ENCODE results near the gene NRF1. TPM values are rescaled to one million over a fixed set of nuclear protein-coding genes. Genes with fewer than 3 reads are reported as not detected.

The NRF1 gene
- total RNA-seq, 1 experiment from 2014 or later, result 19.3 TPM

GRCh38 chr7:129605960-129606614 lies 5.4 kb upstream of the NRF1 start:
- Mint-ChIP-seq H3K9me3 (no peaks in the 10 kb centered on the region), H3K27ac (no peak overlapping the region), H3K4me1 (peaks cover 6 to 16% of the 10 kb centered on the region in 2 experiments), H3K36me3 (ENCODE audit: insufficient read depth in 1 of 3, low read depth in 3 of 3) (peaks cover 5 to 22% (median 19%) of the 10 kb centered on the region in 3 experiments), H3K27me3 (ENCODE audit: low read depth) (peaks cover 3% of the 10 kb centered on the region), H3K4me3 (no peak overlapping the region)
- no peaks in the 10 kb centered on the region for H3K4me1 ChIP-seq (ENCODE audit: insufficient read depth, low read length)
- no peak overlapping the region for H3K4me2 ChIP-seq (ENCODE audit: insufficient read depth, insufficient read length, low read length)
- H2BK5ac ChIP-seq (ENCODE audit: insufficient read length, low read length), result no peak overlapping the region
- H3K27me3 ChIP-seq (ENCODE audit: insufficient read depth, low read length), result no peaks in the 10 kb centered on the region
- H2BK12ac ChIP-seq (ENCODE audit: insufficient read length, low read depth, low read length), result no peak overlapping the region
- no peak for DNase-seq
- no peaks in the 10 kb centered on the region for H3K9me3 ChIP-seq (ENCODE audit: control insufficient read depth, low read depth, low read length)
- H2AFZ ChIP-seq (ENCODE audit: low read length), result no peak overlapping the region
- no peak overlapping the region for H4K5ac ChIP-seq (ENCODE audit: insufficient read length, low read depth, low read length)
- no peak overlapping the region for H3K23ac ChIP-seq (ENCODE audit: insufficient read length, low read depth, low read length)
- H3K18ac ChIP-seq (ENCODE audit: insufficient read length, low read depth, low read length), result no peak overlapping the region
- H3K4ac ChIP-seq (ENCODE audit: low read depth, low read length), result no peak overlapping the region
- no peak overlapping the region for H2AK5ac ChIP-seq (ENCODE audit: insufficient read length, low read length)
- H4K20me1 ChIP-seq (ENCODE audit: control insufficient read depth, insufficient read depth, insufficient read length), result no peaks in the 10 kb centered on the region
- no peak overlapping the region for H2BK120ac ChIP-seq (ENCODE audit: low read depth, low read length, poor library complexity, severe bottlenecking)
- no peak overlapping the region for H4K91ac ChIP-seq (ENCODE audit: insufficient read length, low read depth, low read length)
- no peaks in the 10 kb centered on the region for H3K79me1 ChIP-seq (ENCODE audit: insufficient read depth, low read depth, low read length, poor library complexity, severe bottlenecking)
- no peaks in the 10 kb centered on the region for H3K79me2 ChIP-seq (ENCODE audit: insufficient read depth, low read length)
- no peak overlapping the region for H3K27ac ChIP-seq (ENCODE audit: insufficient read length, low read depth, low read length)
- peaks cover 3% of the 10 kb centered on the region for H3K23me2 ChIP-seq (ENCODE audit: insufficient read length, low read depth, low read length, poor library complexity, severe bottlenecking)
- H3K56ac ChIP-seq (ENCODE audit: insufficient read length, low read depth, low read length), result no peak overlapping the region
- no peak overlapping the region for H3K14ac ChIP-seq (ENCODE audit: insufficient read depth, low read length)
- no peak overlapping the region for H4K8ac ChIP-seq (replicated peaks; ENCODE audit: insufficient read length, low read depth, low read length)
- no CpG with 5 or more reads among the region's 6 CpGs for WGBS (ENCODE audit: extremely low coverage, insufficient read length, low lambda C conversion rate)
- TF ChIP-seq CTCF (conservative IDR thresholded peaks at IDR 0.05), result no peak
- no peak overlapping the region for H2BK20ac ChIP-seq (ENCODE audit: low read depth, low read length, poor library complexity, severe bottlenecking)
- no peak overlapping the region for H3T11ph ChIP-seq (ENCODE audit: low read length)
- H3K9ac ChIP-seq (ENCODE audit: extremely low read depth, insufficient read length, low read length), result no peak overlapping the region
- no peak overlapping the region for H2BK15ac ChIP-seq (ENCODE audit: low read depth, low read length)
